Natural killer cell (primary cell): ENCODE measurements around the gene UBE2N. TPM values are rescaled to one million over a fixed set of nuclear protein-coding genes. Genes with fewer than 3 reads are reported as not detected.

Experiments used
- ATAC-seq, 3 donors: fragments of 150-1000 bp in 2 of 3; fragments of 200-7000 bp in 1 of 3; cut with Tn5 transposase; 1 replicate in 1 of 3; 2 replicates in 2 of 3; pipeline ENCODE4 v1.10.0; 2021; ENCODE audit warnings: mild to moderate bottlenecking in 2 of 3, moderate library complexity in 2 of 3
- DNase-seq, 2 donors: peaks; one replicate each; pipeline versions ENCODE4 v3.0.0 to v3.0.0-alpha.2; 2013 to 2021; ENCODE audit warnings: mixed read lengths in 1 of 2
- H3K27ac ChIP-seq: one replicate; pipeline ENCODE4 v1.5.1; 2013; ENCODE audit warnings: mild to moderate bottlenecking, low read length
- H3K27me3 ChIP-seq: one replicate; pipeline ENCODE4 v1.6.1; 2013; ENCODE audit warnings: low read length; ENCODE audit not compliant: control insufficient read depth, insufficient read depth
- H3K36me3 ChIP-seq: one replicate; pipeline ENCODE4 v1.6.1; 2013; ENCODE audit warnings: low read length; ENCODE audit not compliant: control insufficient read depth, insufficient read depth
- H3K4me1 ChIP-seq: one replicate; pipeline ENCODE4 v1.6.1; 2013; ENCODE audit warnings: low read length; ENCODE audit not compliant: control insufficient read depth, insufficient read depth
- H3K4me3 ChIP-seq: one replicate; pipeline ENCODE4 v1.5.1; 2013; ENCODE audit warnings: low read length
- H3K9me3 ChIP-seq: one replicate; pipeline ENCODE4 v1.6.1; 2013; ENCODE audit warnings: low read length; ENCODE audit not compliant: control insufficient read depth, insufficient read depth
- H3K27ac Mint-ChIP-seq, 2 donors: one replicate each; pipeline ENCODE4 v1.8.0; 2022; ENCODE audit warnings: mild to moderate bottlenecking in 2 of 2, mixed read lengths in 2 of 2, moderate library complexity in 1 of 2
- H3K27me3 Mint-ChIP-seq, 2 donors: one replicate each; pipeline ENCODE4 v1.8.0; 2022; ENCODE audit warnings: low read depth in 2 of 2, mixed read lengths in 2 of 2
- H3K36me3 Mint-ChIP-seq: one replicate; pipeline ENCODE4 v1.8.0; 2022; ENCODE audit warnings: mixed read lengths
- H3K4me1 Mint-ChIP-seq, 2 donors: one replicate each; pipeline ENCODE4 v1.8.0; 2022; ENCODE audit warnings: mixed read lengths in 2 of 2
- H3K4me3 Mint-ChIP-seq: one replicate; pipeline ENCODE4 v1.8.0; 2022; ENCODE audit warnings: mild to moderate bottlenecking, moderate library complexity, mixed read lengths
- H3K9me3 Mint-ChIP-seq, 2 donors: one replicate each; pipeline ENCODE4 v1.8.0; 2022; ENCODE audit warnings: mixed read lengths in 2 of 2
- WGBS: methylation state at CpG from one replicate; pipeline ENCODE4 v1.1.7; 2013; ENCODE audit warnings: missing lambda C conversion rate; ENCODE audit not compliant: insufficient coverage; 5-methylcytosine and 5-hydroxymethylcytosine counted together
- intact Hi-C: fragments of 100-400 bp; cut with micrococcal nuclease; formaldehyde crosslinking; loops from one replicate; pipeline ENCODE4 v1.14.2; 2022
- total RNA-seq, 4 donors: library from RNA; stranded (reverse); fragments of 120-200 nt in 1 of 4; gene quantifications; one replicate each; pipeline versions ENCODE4 v1.2.3 to v1.2.4, GENCODE V29; 2013 to 2022
- TF ChIP-seq, protein P1 (sequence below): fragments of 200-600 bp; IDR thresholded peaks from one replicate; pipeline ENCODE4 v1.8.0; 2022; ENCODE audit warnings: antibody characterized with exemption

The UBE2N gene
- total RNA-seq, 3 donors from 2014 or later (not counting 1 experiment from before 2014, with no cell fraction given): 72.3 to 79.7 (median 72.9) TPM

DNA sequence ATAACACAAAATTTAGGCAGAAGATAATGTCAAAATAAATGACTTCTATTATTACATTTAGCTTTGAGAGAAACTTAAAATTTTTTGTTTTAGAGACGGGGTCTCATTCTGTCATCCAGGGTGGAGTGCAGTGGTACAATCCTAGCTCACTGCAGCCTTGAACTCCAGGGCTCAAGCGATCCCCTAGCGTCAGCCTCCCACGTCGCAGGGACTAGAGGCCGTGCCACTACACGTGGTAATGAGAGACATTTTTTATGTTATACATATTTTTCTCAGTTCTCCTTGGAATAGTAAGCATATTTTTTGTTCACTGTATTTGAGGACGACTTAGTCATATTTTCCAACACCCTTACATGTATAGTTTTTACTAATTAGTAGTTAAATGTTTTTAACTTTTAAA is 85.5 kb downstream of the UBE2N start:
- intact Hi-C loops: no loop called here
- no peaks in the 10 kb centered on the region for H3K36me3 Mint-ChIP-seq

More for the DNA sequence above, 85.5 kb downstream of the UBE2N start:
- H3K4me3 Mint-ChIP-seq: no peak overlapping the region
- TF ChIP-seq, protein P1, sequence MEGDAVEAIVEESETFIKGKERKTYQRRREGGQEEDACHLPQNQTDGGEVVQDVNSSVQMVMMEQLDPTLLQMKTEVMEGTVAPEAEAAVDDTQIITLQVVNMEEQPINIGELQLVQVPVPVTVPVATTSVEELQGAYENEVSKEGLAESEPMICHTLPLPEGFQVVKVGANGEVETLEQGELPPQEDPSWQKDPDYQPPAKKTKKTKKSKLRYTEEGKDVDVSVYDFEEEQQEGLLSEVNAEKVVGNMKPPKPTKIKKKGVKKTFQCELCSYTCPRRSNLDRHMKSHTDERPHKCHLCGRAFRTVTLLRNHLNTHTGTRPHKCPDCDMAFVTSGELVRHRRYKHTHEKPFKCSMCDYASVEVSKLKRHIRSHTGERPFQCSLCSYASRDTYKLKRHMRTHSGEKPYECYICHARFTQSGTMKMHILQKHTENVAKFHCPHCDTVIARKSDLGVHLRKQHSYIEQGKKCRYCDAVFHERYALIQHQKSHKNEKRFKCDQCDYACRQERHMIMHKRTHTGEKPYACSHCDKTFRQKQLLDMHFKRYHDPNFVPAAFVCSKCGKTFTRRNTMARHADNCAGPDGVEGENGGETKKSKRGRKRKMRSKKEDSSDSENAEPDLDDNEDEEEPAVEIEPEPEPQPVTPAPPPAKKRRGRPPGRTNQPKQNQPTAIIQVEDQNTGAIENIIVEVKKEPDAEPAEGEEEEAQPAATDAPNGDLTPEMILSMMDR: no peak
- WGBS: 90% methylated on average over 5 of the region's 8 CpGs
- H3K9me3 Mint-ChIP-seq: no peaks in the 10 kb centered on the region
- H3K27me3 Mint-ChIP-seq: peaks cover 0 to 5% of the 10 kb centered on the region in 2 donors
- no peak overlapping the region for H3K27ac ChIP-seq
- H3K36me3 ChIP-seq: no peaks in the 10 kb centered on the region
- DNase-seq (no peak), ATAC-seq (no peak)
- no peaks in the 10 kb centered on the region for H3K27me3 ChIP-seq
- no peak overlapping the region for H3K27ac Mint-ChIP-seq
- no peaks in the 10 kb centered on the region for H3K9me3 ChIP-seq
- H3K4me3 ChIP-seq: no peak overlapping the region
- H3K4me1 Mint-ChIP-seq: no peaks in the 10 kb centered on the region
- H3K4me1 ChIP-seq: no peaks in the 10 kb centered on the region

Other genes starting within 250 kb of the UBE2N start
- gene NUDT4, start 64.0 kb downstream of the UBE2N start, total RNA-seq: 10 to 100 TPM; 51.6 to 61.5 (median 52.2) TPM
- gene MRPL42, start 25.6 kb upstream of the UBE2N start, total RNA-seq: 10 to 100 TPM; 36.4 to 42.7 (median 37.1) TPM
- 100 to 1,000 TPM in 1 of 3 donors, 10 to 100 TPM in 2; 13.9 to 110 (median 26.7) TPM for gene SOCS2, start 130.7 kb upstream of the UBE2N start, total RNA-seq
- 10 to 100 TPM; 19.1 to 27.5 (median 26.4) TPM for gene CRADD, start 235.4 kb upstream of the UBE2N start, total RNA-seq